OCI-LY1 (cell line): ENCODE results near the gene MRS2.

Source experiments
- H2AFZ ChIP-seq: fragments of 200-600 bp; sonication (generic), shearing (Covaris generic); 2 replicates; pipeline ENCODE4 v1.6.0; 2014; ENCODE audit warnings: antibody characterized with exemption, mild to moderate bottlenecking, low read length
- H3F3A ChIP-seq: fragments of 200-600 bp; sonication (generic), shearing (Covaris generic); 2 replicates; pipeline ENCODE4 v1.6.0; 2014; ENCODE audit warnings: mild to moderate bottlenecking, antibody characterized with exemption, low read length, moderate library complexity; ENCODE audit not compliant: insufficient read depth
- H3K27ac ChIP-seq: fragments of 200-600 bp; sonication (generic); 2 replicates; pipeline ENCODE4 v1.5.1; 2014; ENCODE audit warnings: low read length, mixed run types, mild to moderate bottlenecking, low read depth; ENCODE audit not compliant: poor library complexity, severe bottlenecking
- H3K27me3 ChIP-seq: fragments of 200-600 bp; sonication (generic); 2 replicates; pipeline ENCODE4 v1.6.0; 2014; ENCODE audit warnings: antibody characterized with exemption, mild to moderate bottlenecking, low read length, moderate library complexity; ENCODE audit not compliant: insufficient read depth
- H3K36me3 ChIP-seq: fragments of 200-600 bp; sonication (generic); 2 replicates; pipeline ENCODE4 v1.6.1; 2014; ENCODE audit warnings: mild to moderate bottlenecking, antibody characterized with exemption, low read length, moderate library complexity, mixed read lengths; ENCODE audit not compliant: insufficient read depth
- H3K4me1 ChIP-seq: fragments of 200-600 bp; sonication (generic); 2 replicates; pipeline ENCODE4 v1.5.1; 2014; ENCODE audit warnings: mild to moderate bottlenecking, low read length, moderate library complexity; ENCODE audit not compliant: insufficient read depth, severe bottlenecking
- H3K4me2 ChIP-seq: fragments of 200-600 bp; sonication (generic), shearing (Covaris generic); 2 replicates; pipeline ENCODE4 v1.6.1; 2014; ENCODE audit warnings: low read length
- H3K4me3 ChIP-seq: fragments of 200-600 bp; sonication (generic); 2 replicates; pipeline ENCODE4 v1.5.1; 2014; ENCODE audit warnings: low read length, low read depth, mild to moderate bottlenecking, mixed read lengths; ENCODE audit not compliant: poor library complexity, severe bottlenecking
- H3K79me2 ChIP-seq: fragments of 200-600 bp; shearing (Covaris generic); 2 replicates; pipeline ENCODE4 v1.6.1; 2016; ENCODE audit warnings: mixed run types, low read length, mixed read lengths; ENCODE audit not compliant: insufficient read depth
- H3K9ac ChIP-seq: fragments of 200-600 bp; sonication (generic), shearing (Covaris generic); 2 replicates; pipeline ENCODE4 v1.6.1; 2014; ENCODE audit warnings: mild to moderate bottlenecking, low read length, mixed read lengths
- H3K9me2 ChIP-seq: fragments of 200-600 bp; sonication (generic), shearing (Covaris generic); 2 replicates; pipeline ENCODE4 v1.6.1; 2014; ENCODE audit warnings: low read depth, mild to moderate bottlenecking, low read length, mixed read lengths
- H3K9me3 ChIP-seq: fragments of 200-600 bp; shearing (Covaris generic); 2 replicates; pipeline ENCODE4 v1.6.1; 2014; ENCODE audit warnings: low read length, mixed read lengths
- H4K20me1 ChIP-seq: fragments of 200-600 bp; sonication (generic), shearing (Covaris generic); 2 replicates; pipeline ENCODE4 v1.6.0; 2016; ENCODE audit warnings: mild to moderate bottlenecking, low read length; ENCODE audit not compliant: insufficient read depth
- EZH2 ChIP-seq: fragments of 200-600 bp; sonication (generic), shearing (Covaris generic); IDR thresholded peaks from 2 replicates; pipeline ENCODE4 v1.8.0; 2017; ENCODE audit warnings: borderline replicate concordance, mixed run types, mild to moderate bottlenecking, antibody characterized with exemption, low read length, moderate library complexity, mixed read lengths
- TF ChIP-seq, protein P1 (sequence below): fragments of 200-600 bp; sonication (generic), shearing (Covaris generic); IDR thresholded peaks from 2 replicates; pipeline ENCODE4 v1.5.1; 2017; ENCODE audit warnings: mild to moderate bottlenecking, antibody characterized with exemption, low read length, moderate library complexity, mixed read lengths

Gene MRS2

DNA sequence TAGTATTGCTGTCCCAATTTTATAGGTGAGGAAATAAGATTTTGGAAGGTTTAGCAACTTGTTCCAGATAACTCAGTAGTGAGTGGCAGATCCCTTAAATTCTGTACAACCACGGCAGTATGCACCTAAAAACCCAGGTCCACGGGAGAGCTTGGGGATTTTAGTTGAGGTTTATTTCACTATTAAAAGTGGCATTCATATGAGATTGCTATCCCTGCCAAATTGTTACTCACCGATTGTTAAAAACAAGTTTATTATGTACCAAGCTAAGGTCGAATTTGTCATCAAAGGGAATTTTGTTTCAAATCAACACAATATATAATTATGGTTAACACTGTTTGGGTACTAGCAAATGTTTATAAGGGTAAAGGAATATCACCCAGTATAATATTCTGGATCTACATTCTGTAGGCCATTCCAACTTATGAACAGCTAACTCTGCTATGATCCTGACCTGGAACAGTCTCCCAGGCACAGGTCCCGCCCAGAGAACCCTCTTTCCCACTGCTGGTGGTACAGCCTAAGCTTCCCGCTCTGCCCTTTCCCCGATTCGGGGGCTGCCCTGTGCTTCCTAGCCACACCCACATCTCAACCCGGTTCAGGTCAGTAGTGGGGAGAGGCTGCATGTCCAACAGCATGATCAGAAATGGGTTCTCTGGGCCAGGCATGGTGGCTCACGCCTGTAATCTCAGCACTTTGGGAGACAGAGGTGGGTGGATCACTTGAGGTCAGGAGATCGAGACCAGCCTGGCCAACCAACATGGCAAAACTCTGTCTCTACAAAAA, 61.7 kb downstream of the MRS2 start:
- Histone ChIP-seq H3K4me3 (no peak overlapping the region), H3K9me2 (no peaks in the 10 kb centered on the region), H3K79me2 (no peaks in the 10 kb centered on the region), H3K36me3 (peaks cover 15% of the 10 kb centered on the region), H3K27ac (no peak overlapping the region), H4K20me1 (no peaks in the 10 kb centered on the region), H2AFZ (no peak overlapping the region), H3F3A (no peaks in the 10 kb centered on the region), H3K27me3 (no peaks in the 10 kb centered on the region), H3K4me1 (no peaks in the 10 kb centered on the region), H3K9ac (no peak overlapping the region), H3K4me2 (no peak overlapping the region), H3K9me3 (no peaks in the 10 kb centered on the region)
- TF ChIP-seq, protein P1, sequence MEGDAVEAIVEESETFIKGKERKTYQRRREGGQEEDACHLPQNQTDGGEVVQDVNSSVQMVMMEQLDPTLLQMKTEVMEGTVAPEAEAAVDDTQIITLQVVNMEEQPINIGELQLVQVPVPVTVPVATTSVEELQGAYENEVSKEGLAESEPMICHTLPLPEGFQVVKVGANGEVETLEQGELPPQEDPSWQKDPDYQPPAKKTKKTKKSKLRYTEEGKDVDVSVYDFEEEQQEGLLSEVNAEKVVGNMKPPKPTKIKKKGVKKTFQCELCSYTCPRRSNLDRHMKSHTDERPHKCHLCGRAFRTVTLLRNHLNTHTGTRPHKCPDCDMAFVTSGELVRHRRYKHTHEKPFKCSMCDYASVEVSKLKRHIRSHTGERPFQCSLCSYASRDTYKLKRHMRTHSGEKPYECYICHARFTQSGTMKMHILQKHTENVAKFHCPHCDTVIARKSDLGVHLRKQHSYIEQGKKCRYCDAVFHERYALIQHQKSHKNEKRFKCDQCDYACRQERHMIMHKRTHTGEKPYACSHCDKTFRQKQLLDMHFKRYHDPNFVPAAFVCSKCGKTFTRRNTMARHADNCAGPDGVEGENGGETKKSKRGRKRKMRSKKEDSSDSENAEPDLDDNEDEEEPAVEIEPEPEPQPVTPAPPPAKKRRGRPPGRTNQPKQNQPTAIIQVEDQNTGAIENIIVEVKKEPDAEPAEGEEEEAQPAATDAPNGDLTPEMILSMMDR = no peak
- no peak for TF ChIP-seq EZH2

DNA sequence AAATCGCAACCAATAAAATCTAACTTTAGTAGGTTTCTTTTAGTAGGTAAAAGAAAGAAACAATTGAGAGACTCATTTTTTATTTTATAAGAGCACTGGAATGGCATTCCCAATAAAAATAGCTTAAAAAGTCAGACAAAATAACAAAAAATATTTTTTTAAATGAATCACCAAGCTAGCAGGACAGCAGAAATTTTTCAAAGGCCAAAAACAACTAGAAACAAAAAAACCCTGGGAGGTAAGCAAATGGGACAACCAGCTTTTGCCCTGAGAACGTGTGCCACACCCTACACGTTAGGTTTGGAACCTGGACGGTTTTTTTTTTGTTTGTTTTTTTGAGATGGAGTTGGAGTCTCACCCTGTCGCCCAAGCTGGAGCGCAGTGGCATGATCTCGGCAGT, 67.1 kb downstream of the MRS2 start:
- no peak overlapping the region for H2AFZ ChIP-seq
- no peaks in the 10 kb centered on the region for H3K9me2 ChIP-seq
- H3K27ac ChIP-seq = no peak overlapping the region
- peaks cover 24% of the 10 kb centered on the region for H3K36me3 ChIP-seq
- no peak overlapping the region for H3K9ac ChIP-seq
- H3F3A ChIP-seq = no peaks in the 10 kb centered on the region
- H3K4me2 ChIP-seq = no peak overlapping the region
- no peak overlapping the region for H3K4me3 ChIP-seq
- H3K4me1 ChIP-seq = no peaks in the 10 kb centered on the region
- H4K20me1 ChIP-seq = no peaks in the 10 kb centered on the region
- TF ChIP-seq, protein P1 = no peak
- TF ChIP-seq EZH2 = no peak
- no peaks in the 10 kb centered on the region for H3K79me2 ChIP-seq
- H3K27me3 ChIP-seq = no peaks in the 10 kb centered on the region
- H3K9me3 ChIP-seq = no peaks in the 10 kb centered on the region

DNA sequence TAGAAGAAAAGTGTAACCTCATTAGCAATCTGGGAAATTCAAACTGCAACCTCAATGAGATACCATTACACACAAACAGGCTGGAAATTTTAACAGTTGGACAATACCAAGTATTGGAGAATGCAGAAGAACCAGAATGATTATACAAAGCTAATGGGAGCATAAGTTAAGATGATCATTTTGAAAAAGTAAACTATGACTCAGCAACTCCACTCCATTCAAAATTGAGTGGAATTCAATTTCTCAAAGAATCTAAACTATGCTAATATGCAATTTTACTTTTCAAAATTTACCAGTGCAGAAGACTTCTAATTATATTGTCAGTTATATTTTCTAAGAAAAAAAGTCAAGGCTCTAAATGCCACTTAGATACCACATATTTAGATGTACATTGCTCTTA, 69.4 kb downstream of the MRS2 start:
- no peak overlapping the region for H3K9ac ChIP-seq
- H3K4me2 ChIP-seq = no peak overlapping the region
- H3K79me2 ChIP-seq = no peaks in the 10 kb centered on the region
- no peak overlapping the region for H3K4me3 ChIP-seq
- no peaks in the 10 kb centered on the region for H3K27me3 ChIP-seq
- no peaks in the 10 kb centered on the region for H4K20me1 ChIP-seq
- H3K4me1 ChIP-seq = no peaks in the 10 kb centered on the region
- H3K9me2 ChIP-seq = no peaks in the 10 kb centered on the region
- no peak overlapping the region for H3K27ac ChIP-seq
- TF ChIP-seq, protein P1 = no peak
- no peak for TF ChIP-seq EZH2
- H3K36me3 ChIP-seq = peaks cover 16% of the 10 kb centered on the region
- no peaks in the 10 kb centered on the region for H3F3A ChIP-seq
- H2AFZ ChIP-seq = no peak overlapping the region
- no peaks in the 10 kb centered on the region for H3K9me3 ChIP-seq
